GM18951 (cell line): ENCODE data around the gene GKN1.
"Not testable (repeated sequence)": the region's sequence is repeated elsewhere in the genome, so short reads cannot be mapped to it uniquely, and the experiment has no call there.

ENCODE experiments used
- POLR2A ChIP-seq: IDR thresholded peaks from 4 replicates; pipeline ENCODE4 v1.6.1; 2011; ENCODE audit warnings: mild to moderate bottlenecking; ENCODE audit not compliant: insufficient read length, insufficient read depth; ENCODE audit errors: extremely low read depth
- in situ Hi-C: fragments of 300-500 bp; cut with MboI; formaldehyde crosslinking; loops from one replicate; pipeline ENCODE4 v1.12.0; 2022; ENCODE audit warnings: low sequenced_read_pairs, mixed read lengths, inconsistent platforms; ENCODE audit not compliant: unreplicated experiment

GKN1 gene

DNA sequence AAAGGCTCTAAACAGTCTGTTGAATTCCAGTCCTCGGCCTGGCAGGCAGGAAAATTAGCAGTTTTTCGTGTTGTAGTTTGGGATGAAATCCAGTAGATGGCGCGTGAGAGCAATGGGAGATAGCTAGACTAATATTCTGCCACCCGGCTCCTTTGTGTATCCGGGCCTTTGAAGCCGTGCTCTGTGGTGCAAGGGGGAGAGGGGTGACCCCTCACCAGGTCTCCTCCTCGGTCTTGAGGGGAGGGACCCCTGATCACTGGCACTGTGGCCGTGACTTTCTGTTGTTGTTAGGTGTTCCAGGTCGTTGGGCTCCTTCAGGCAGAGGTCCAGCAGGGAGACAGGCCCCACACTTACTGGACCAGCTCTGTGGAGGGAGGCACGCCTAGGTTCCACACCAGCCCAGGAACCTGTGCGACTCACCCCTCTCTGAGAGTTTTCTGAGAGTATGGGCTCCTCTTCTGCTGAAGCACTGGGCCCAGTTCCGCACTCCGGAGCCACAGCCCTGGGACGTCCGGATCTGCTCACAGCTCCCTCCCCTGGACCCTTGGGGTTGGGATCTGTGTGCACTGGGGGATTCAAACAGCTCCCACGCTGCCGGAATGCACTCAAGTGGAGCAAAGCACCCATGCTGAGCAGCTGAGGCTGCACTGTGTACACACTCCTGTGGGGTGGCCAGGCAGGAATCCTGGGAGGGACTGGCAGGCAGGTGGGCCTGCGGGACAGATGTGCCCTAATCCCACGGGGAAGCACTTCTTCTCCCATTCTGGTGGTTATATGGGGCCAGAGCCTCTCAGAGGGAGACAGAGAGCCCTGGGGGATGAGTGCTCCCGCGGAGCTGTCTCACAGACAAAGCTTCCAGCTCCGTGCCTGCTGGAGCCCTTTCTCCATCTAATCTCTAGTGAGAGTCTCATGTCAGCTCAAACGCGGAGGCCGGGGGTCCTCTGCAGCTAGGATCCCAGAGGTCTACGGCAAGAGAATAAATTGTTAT lies 30.6 kb upstream of the GKN1 start:
- in situ Hi-C loops = no loop called here
- no peak for TF ChIP-seq POLR2A

DNA sequence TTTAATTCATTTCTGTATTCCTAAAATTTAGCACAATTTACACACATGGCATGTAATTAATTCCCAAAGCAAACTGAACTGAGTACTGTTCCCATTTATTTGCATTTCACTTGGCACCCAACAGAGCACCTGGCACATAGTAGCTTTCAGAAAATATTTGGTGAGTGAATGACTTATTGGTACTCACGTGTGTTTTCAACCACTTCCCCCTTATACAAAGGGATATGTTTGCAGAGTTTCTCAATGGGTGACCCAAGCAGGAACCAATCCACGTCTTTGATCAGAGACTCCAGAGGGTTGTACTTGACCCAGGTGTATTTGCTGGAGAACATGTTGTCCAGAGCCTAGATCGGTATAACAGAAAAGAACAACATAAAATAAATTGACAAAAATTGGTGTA lies 28.3 kb upstream of the GKN1 start:
- in situ Hi-C loops = no loop called here

DNA sequence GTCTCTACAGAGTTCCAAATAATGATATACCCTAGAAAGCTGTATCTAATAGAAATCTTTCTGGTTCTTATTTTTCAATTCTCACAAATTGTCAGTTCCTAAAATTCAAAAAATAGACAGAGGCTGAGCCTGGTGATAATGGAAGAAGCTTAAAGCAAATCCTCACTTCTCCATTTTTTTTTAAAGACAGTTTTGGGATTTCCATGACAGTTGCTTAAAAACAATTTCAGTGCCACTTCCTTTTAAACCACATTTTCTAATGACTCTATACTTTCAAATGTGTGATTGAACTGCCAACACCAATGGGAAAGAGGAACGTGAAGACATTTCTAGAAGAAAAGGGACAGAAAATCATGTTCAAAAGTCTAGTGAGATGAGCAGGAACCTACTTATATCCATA lies 25.7 kb upstream of the GKN1 start:
- TF ChIP-seq POLR2A = no peak
- in situ Hi-C loops = no loop called here

More for the DNA sequence above, 28.3 kb upstream of the GKN1 start:
- no peak for TF ChIP-seq POLR2A

DNA sequence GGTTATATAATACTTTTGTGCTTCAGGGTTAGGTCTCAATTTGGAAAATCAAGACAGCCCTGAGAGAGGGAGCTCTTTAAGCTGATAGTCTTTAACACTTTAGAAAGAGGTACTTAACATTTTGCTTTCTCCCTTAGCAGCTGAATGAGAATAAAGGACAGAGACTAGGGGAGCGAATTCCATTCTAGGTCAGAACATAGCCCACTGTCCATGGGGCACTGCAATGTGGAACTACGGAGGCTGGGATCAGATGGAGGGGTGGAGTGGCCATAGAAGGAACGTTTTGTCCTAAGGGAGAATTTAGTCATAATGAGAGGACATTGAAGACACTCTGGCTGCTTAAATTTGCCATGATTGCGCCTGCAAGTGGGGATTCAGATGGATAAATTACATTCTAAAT lies 22.5 kb upstream of the GKN1 start:
- no peak for TF ChIP-seq POLR2A
- in situ Hi-C loops = no loop called here

DNA sequence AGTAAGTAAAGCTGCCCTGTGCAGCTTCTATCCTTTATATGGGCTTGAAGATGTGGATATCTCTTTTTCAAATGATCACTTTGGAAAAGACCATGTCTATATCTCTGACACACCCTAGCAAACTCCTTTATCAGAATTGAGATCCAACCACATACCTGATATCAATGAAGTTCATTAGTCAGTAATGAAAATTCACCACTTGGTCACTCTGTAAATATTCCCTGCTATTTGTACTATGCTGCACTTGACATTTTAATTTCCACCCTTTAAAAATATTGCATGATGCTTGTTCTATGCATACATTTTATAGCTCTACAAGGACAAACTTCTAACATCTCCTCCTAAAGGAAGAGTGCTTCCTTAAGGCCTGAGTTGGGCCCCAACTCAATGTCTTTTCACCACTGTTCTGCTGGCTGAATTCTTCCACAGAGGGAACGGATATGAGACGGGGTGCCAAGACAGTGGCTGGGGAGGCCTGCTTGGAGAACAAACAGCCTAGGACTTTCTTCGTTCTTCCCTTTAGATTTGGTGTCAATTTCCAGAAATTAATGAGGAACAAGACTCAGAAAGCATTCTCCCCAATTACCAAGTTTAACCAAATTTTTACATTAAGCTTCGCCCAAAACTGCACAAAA lies 21.4 kb upstream of the GKN1 start, which contains the start of gene GKN2:
Gene GKN2 (minus strand): TSS at position 7 of the 635 bp plus-strand sequence. CDS start 32 bp downstream, outside the sequence.
- TF ChIP-seq POLR2A = no peak
- in situ Hi-C loops = no loop called here

DNA sequence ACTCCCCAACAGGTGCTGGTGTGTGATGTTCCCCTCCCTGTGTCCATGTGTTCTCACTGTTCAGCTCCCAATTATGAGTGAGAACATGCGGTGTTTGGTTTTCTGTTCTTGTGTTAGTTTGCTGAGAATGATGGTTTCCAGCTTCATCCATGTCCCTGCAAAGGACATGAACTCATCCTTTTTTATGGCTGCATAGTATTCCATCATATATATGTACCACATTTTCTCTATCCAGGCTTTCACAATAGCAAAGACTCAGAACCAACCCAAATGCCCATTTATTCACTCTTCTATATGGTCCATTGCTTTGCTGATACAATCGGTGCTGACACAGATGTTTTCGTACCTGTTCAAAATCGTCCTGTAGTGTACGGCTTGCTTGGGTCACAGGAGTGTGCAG lies 19.0 kb upstream of the GKN1 start:
- in situ Hi-C loops = not testable (repeated sequence)

DNA sequence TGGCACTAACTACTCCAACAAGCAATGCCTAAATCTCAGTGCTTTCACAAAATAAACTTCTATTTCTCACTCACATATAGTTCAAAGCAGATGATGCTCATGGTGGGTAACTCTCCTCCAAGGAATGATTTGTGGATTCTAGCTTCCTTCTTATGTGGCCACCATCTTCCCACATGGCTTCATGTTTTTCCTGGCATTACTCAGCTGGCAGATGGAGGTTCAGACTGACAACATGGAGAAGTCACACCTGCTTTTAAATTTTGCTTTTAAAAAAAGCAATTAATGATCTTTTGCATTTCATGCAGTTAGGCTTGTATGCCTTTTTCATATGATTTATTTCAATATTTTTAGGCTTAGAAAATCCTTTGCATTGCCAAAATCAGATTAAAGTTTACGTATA lies 15.4 kb upstream of the GKN1 start:
- no peak for TF ChIP-seq POLR2A
- in situ Hi-C loops = no loop called here

DNA sequence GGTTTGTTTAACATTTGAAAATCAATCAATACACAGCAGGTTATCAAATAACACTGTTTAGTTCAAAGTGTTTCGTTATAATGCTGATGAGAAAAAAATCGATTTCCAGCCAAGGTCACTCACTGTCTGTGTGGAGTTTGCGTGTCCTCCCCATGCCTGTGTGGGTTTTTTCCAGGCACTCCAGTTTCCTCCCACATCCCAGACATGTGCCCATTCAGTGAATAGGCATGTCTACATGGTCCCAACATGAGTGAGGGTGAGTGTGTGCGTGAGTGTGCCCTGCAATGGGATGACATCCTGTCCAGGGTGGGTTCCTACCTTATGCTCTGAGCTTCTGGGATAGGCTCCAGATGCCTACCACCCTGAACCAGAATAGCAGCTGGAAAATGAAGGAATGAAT lies 13.1 kb upstream of the GKN1 start:
- no peak for TF ChIP-seq POLR2A
- in situ Hi-C loops = no loop called here

DNA sequence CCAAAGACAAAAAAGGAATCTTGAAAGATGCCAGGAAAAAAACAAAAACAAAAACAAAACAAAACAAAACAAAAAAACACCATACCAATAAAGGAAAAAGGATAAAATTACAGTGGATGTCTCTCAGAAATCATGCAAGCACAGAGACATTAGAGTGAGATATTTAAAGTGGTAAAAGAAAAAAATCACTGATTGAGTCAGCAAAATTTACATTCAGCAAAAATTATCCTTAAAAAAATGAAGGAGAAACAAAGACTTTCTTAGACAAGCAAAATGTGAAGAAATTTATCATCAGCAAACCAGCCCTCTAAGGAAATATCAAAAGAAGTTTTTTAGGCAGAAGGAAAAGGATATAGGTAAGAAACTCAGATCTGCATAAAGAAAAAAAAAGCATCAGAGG lies 10.2 kb upstream of the GKN1 start:
- in situ Hi-C loops = no loop called here

DNA sequence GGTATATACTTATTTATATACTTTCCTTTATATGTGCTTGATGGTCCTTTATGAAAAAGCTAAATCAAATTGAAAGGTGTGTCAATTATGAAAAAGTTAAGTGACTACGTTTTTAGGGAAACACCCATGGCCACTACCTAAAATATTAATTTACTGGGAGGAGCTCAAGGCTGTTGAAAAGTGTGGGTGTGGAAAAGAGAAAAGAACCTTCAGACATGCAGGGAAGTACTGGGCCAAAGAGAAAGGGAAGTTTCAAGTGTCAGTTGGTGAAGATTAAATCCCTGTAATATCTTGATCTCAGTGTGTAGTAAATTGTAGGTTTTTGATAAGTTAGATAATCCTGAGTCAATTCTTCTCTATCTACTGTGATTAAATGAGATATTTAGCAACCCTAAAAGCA lies 6.2 kb upstream of the GKN1 start:
- TF ChIP-seq POLR2A = no peak
- in situ Hi-C loops = no loop called here

More for the DNA sequence above, 10.2 kb upstream of the GKN1 start:
- TF ChIP-seq POLR2A = no peak

DNA sequence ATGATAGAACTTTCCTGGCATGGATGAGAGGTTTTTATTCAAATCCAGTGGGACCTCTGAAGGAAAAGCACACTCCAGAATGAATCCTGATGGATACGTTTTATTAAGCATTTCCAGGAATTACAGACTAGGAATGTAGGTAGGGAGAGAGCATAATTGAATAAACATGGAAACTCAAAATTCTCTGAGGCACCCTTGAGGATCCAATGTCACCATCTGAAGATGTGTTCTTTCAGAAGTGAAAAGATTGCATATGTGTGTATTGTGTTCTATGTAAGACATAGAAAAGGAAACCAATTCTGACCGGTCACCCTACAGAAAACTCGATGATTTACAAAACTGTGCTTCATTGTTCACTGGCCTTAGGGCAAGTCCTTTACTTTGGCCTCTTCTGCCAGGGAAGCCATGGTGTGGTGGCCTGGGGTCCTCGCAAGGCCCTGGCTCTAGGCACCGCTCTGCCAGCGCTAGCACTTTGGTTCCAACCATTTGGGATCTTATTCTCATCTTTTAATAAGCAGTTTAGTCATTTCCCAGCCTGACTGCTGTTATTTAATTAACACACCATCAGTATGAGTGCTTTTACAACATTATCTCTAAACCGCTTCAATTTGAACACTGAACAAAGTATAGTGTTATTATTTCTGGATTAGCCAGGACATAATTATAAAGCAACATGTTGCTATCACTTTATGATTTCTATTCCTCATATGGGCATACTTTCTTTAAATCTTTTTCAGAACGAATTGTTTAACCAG lies 4.5 kb upstream of the GKN1 start:
- no peak for TF ChIP-seq POLR2A
- in situ Hi-C loops = no loop called here

DNA sequence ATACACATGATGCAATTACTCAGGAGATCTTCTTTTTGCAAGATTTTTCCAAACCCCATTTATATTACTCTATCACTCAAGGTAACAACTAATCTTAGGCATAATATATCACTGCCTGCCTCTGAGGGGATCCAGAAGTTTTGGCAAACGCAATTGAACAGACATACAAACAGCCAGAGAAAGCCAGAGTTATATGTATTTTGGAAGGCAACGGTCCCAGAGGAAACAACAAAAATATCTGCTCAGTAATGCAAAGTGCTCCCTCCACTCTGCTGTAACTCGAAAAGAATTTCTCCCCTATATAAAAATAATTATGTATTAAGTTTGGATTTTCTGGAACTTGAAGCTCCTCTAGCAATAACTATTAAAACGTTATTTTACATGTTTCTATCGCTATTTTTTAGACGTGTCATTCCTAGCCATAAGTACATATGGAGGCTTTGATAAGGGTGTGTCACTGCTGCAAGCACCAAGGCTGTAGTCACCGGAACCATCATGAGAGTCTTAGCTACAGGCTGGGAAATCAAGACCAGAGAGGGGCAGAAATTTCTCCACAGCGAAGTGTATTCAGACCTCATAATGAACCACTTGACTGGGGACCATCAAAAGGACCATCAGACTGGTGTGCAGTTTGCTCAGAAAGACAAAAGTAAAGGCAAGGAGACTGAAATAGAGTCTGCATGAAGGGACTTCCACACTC lies 3.7 kb upstream of the GKN1 start:
- in situ Hi-C loops = no loop called here
- no peak for TF ChIP-seq POLR2A
